RWPE2 (cell line): Measurements from ENCODE around the gene NAA11.

Experiments used
- ATAC-seq: fragments of 200-7000 bp; cut with Tn5 transposase; 3 replicates; pipeline ENCODE4 v1.9.1; 2021; ENCODE audit warnings: low read depth
- DNase-seq: peaks from one replicate; pipeline ENCODE4 v3.0.0-alpha.2; 2020; ENCODE audit warnings: low spot score
- H3K27ac ChIP-seq: fragments of 450-650 bp; 2 replicates; pipeline ENCODE4 v1.5.1; 2017; ENCODE audit warnings: mild to moderate bottlenecking; ENCODE audit not compliant: poor library complexity, severe bottlenecking
- H3K27me3 ChIP-seq: fragments of 250-450 bp; sonication (Bioruptor Pico); 2 replicates; pipeline ENCODE4 v1.5.1; 2021; ENCODE audit warnings: mild to moderate bottlenecking, moderate library complexity; ENCODE audit not compliant: insufficient read depth, poor library complexity, severe bottlenecking
- H3K36me3 ChIP-seq: fragments of 250-450 bp; sonication (Bioruptor Pico); 2 replicates; pipeline ENCODE4 v1.5.1; 2020; ENCODE audit warnings: low read depth, mild to moderate bottlenecking, moderate library complexity
- H3K4me1 ChIP-seq: fragments of 250-450 bp; sonication (Bioruptor Pico); 2 replicates; pipeline ENCODE4 v1.5.1; 2021; ENCODE audit warnings: mild to moderate bottlenecking, moderate library complexity; ENCODE audit not compliant: insufficient read depth, poor library complexity, severe bottlenecking
- H3K4me3 ChIP-seq: fragments of 250-450 bp; sonication (Bioruptor Pico); 2 replicates; pipeline ENCODE4 v1.5.1; 2021; ENCODE audit warnings: mild to moderate bottlenecking, moderate library complexity; ENCODE audit not compliant: severe bottlenecking
- H3K9me3 ChIP-seq: fragments of 250-450 bp; sonication (Bioruptor Pico); 2 replicates; pipeline ENCODE4 v1.5.1; 2021; ENCODE audit warnings: mild to moderate bottlenecking, moderate library complexity; ENCODE audit not compliant: severe bottlenecking
- CTCF ChIP-seq: fragments of 450-650 bp; IDR thresholded peaks from one replicate; pipeline ENCODE4 v1.5.1; 2017; ENCODE audit warnings: mild to moderate bottlenecking, moderate library complexity; ENCODE audit not compliant: poor library complexity, severe bottlenecking

Gene NAA11

GRCh38 chr4:79325864-79326328, at the start of gene NAA11:
TSS of gene NAA11 (minus strand) at chr4:79326061. CDS start at chr4:79325877, 184 bp downstream.
- TF ChIP-seq CTCF = no peak
- ATAC-seq (no peak), DNase-seq (no peak)
- no peaks in the 10 kb centered on the region for H3K36me3 ChIP-seq
- no peak within 1 kb of the TSS for H3K27ac ChIP-seq
- no peaks in the 10 kb centered on the region for H3K9me3 ChIP-seq
- H3K4me1 ChIP-seq = no peaks in the 10 kb centered on the region
- H3K27me3 ChIP-seq = no peaks in the 10 kb centered on the region
- H3K4me3 ChIP-seq = no peak within 1 kb of the TSS

GRCh38 chr4:79370026-79370425, 44.2 kb upstream of the NAA11 start:
- no peak for ATAC-seq

GRCh38 chr4:79367096-79367495, 41.2 kb upstream of the NAA11 start:
- no peaks in the 10 kb centered on the region for H3K9me3 ChIP-seq
- TF ChIP-seq CTCF = no peak
- ATAC-seq (no peak), DNase-seq (no peak)
- H3K27ac ChIP-seq = no peak overlapping the region
- no peaks in the 10 kb centered on the region for H3K36me3 ChIP-seq
- H3K4me1 ChIP-seq = no peaks in the 10 kb centered on the region
- H3K4me3 ChIP-seq = no peak overlapping the region
- H3K27me3 ChIP-seq = no peaks in the 10 kb centered on the region

More at GRCh38 chr4:79370026-79370425, 44.2 kb upstream of the NAA11 start:
- H3K4me1 ChIP-seq = no peaks in the 10 kb centered on the region
- no peak for TF ChIP-seq CTCF
- no peak overlapping the region for H3K4me3 ChIP-seq
- H3K27ac ChIP-seq = no peak overlapping the region
- no peaks in the 10 kb centered on the region for H3K9me3 ChIP-seq
- no peak for DNase-seq
- no peaks in the 10 kb centered on the region for H3K27me3 ChIP-seq
- no peaks in the 10 kb centered on the region for H3K36me3 ChIP-seq

- DNase-seq = no peak
- no peak overlapping the region for H3K27ac ChIP-seq
- H3K27me3 ChIP-seq = no peaks in the 10 kb centered on the region
- H3K9me3 ChIP-seq = no peaks in the 10 kb centered on the region
- H3K4me3 ChIP-seq = no peak overlapping the region
- no peaks in the 10 kb centered on the region for H3K36me3 ChIP-seq
- TF ChIP-seq CTCF = no peak
- ATAC-seq = no peak
- no peaks in the 10 kb centered on the region for H3K4me1 ChIP-seq
These were observed 40.6 kb upstream of the NAA11 start for GRCh38 chr4:79366422-79366821.

GRCh38 chr4:79364061-79364460, 38.2 kb upstream of the NAA11 start:
- no peak for ATAC-seq
- Histone ChIP-seq H3K27ac (no peak overlapping the region), H3K36me3 (no peaks in the 10 kb centered on the region), H3K4me3 (no peak overlapping the region), H3K4me1 (no peaks in the 10 kb centered on the region), H3K9me3 (no peaks in the 10 kb centered on the region), H3K27me3 (no peaks in the 10 kb centered on the region)
- no peak for TF ChIP-seq CTCF
- no peak for DNase-seq
